ENCODE results near the gene FAM187B.

Gene FAM187B

DNA sequence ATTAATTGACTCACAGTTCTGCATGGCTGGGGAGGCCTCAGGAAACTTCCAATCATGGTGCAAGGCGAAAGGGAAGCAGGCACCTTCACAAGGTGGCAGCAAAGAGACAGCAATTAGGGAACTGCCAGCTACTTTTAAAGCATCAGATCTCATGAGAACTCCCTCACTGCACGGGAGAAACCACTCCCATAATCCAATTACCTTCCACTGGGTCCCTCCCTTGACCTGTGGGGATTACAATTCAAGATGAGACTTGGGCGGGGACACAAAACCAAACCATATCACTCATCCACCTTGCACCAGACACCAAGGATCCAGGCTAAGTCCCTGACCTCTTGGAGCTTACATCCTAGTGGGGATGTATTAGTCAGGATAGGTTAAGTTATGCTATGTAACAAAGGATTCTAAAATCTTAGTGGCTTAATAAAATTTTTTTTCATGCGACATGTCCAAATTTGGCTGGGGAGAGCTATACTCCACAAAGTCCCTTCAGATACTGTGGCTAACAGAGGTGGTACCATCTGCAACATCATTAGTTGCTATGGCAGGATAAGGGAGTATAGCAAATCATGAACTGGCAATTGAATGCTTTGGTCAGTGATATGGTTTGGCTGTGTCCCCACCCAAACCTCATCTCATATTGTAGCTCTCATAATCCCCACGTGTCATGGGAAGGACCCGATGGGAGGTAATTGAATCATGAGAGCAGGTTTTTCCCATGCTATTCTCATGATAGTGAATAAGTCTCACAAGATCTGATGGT lies 8.3 kb upstream of the FAM187B start:
- Histone ChIP-seq H4K20me1 (ENCODE audit: control insufficient read depth, insufficient read depth, low read depth, low read length) (no peaks in the 10 kb centered on the region), H3K27ac (ENCODE audit: low read depth, low read length) (no peak overlapping the region), H3F3A (ENCODE audit: control insufficient read depth, insufficient read depth) (no peaks in the 10 kb centered on the region), H3K9me3 (ENCODE audit: control insufficient read depth, insufficient read depth, low read length) (peaks cover 8% of the 10 kb centered on the region; the same call in 1 of the 2 replicates), H3K36me3 (ENCODE audit: control insufficient read depth, low read length) (no peaks in the 10 kb centered on the region), H3K4me3 (ENCODE audit: low read length) (no peak overlapping the region), H3K79me2 (ENCODE audit: control insufficient read depth, low read length) (no peaks in the 10 kb centered on the region), H3K4me2 (ENCODE audit: low read length) (no peak overlapping the region), H3K9me2 (replicated peaks; ENCODE audit: control insufficient read depth, low read length) (no peaks in the 10 kb centered on the region), H3K27me3 (ENCODE audit: control insufficient read depth, low read length) (peaks cover 38% of the 10 kb centered on the region), H3K4me1 (ENCODE audit: control insufficient read depth, low read length) (peaks cover 6% of the 10 kb centered on the region)
- no peak for TF ChIP-seq EZH2phosphoT487 (IDR thresholded peaks at IDR 0.05; ENCODE audit: borderline replicate concordance, low read length)
- TF ChIP-seq, protein P1, sequence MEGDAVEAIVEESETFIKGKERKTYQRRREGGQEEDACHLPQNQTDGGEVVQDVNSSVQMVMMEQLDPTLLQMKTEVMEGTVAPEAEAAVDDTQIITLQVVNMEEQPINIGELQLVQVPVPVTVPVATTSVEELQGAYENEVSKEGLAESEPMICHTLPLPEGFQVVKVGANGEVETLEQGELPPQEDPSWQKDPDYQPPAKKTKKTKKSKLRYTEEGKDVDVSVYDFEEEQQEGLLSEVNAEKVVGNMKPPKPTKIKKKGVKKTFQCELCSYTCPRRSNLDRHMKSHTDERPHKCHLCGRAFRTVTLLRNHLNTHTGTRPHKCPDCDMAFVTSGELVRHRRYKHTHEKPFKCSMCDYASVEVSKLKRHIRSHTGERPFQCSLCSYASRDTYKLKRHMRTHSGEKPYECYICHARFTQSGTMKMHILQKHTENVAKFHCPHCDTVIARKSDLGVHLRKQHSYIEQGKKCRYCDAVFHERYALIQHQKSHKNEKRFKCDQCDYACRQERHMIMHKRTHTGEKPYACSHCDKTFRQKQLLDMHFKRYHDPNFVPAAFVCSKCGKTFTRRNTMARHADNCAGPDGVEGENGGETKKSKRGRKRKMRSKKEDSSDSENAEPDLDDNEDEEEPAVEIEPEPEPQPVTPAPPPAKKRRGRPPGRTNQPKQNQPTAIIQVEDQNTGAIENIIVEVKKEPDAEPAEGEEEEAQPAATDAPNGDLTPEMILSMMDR (IDR thresholded peaks at IDR 0.05; ENCODE audit: low read depth, low read length, poor library complexity, severe bottlenecking) = no peak

DNA sequence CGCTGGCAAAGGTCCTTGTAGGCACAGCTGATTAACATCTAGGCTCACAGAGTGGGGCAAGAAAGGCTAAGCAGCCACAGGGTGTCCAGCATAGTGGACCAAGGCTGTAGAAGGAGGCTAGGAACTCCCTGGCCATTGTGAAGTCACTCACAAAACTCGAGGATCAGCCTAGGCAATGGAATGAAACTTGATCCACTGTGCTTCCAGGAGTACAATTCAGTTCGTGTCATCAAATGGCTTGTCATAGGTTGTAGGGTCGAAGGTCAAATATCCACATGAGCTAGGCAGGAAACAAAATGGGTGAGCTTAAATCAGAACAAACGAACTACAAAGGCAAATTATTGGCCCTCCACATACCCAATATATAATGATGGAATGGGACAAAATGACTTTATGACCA lies 4.4 kb upstream of the FAM187B start:
- H3K9me2 ChIP-seq (replicated peaks; ENCODE audit: control insufficient read depth, low read length) = no peaks in the 10 kb centered on the region
- H3K27me3 ChIP-seq (ENCODE audit: control insufficient read depth, low read length) = peaks cover 19% of the 10 kb centered on the region
- H3K79me2 ChIP-seq (ENCODE audit: control insufficient read depth, low read length) = no peaks in the 10 kb centered on the region
- H3K9me3 ChIP-seq (ENCODE audit: control insufficient read depth, insufficient read depth, low read length) = no peaks in the 10 kb centered on the region
- H3F3A ChIP-seq (ENCODE audit: control insufficient read depth, insufficient read depth) = no peaks in the 10 kb centered on the region
- no peaks in the 10 kb centered on the region for H3K36me3 ChIP-seq (ENCODE audit: control insufficient read depth, low read length)
- H3K27ac ChIP-seq (ENCODE audit: low read depth, low read length) = no peak overlapping the region
- no peaks in the 10 kb centered on the region for H3K4me1 ChIP-seq (ENCODE audit: control insufficient read depth, low read length)
- H3K4me2 ChIP-seq (ENCODE audit: low read length) = no peak overlapping the region
- TF ChIP-seq EZH2phosphoT487 (IDR thresholded peaks at IDR 0.05; ENCODE audit: borderline replicate concordance, low read length) = no peak
- TF ChIP-seq, protein P1 (IDR thresholded peaks at IDR 0.05; ENCODE audit: low read depth, low read length, poor library complexity, severe bottlenecking) = no peak
- no peaks in the 10 kb centered on the region for H4K20me1 ChIP-seq (ENCODE audit: control insufficient read depth, insufficient read depth, low read depth, low read length)
- H3K4me3 ChIP-seq (ENCODE audit: low read length) = no peak overlapping the region

DNA sequence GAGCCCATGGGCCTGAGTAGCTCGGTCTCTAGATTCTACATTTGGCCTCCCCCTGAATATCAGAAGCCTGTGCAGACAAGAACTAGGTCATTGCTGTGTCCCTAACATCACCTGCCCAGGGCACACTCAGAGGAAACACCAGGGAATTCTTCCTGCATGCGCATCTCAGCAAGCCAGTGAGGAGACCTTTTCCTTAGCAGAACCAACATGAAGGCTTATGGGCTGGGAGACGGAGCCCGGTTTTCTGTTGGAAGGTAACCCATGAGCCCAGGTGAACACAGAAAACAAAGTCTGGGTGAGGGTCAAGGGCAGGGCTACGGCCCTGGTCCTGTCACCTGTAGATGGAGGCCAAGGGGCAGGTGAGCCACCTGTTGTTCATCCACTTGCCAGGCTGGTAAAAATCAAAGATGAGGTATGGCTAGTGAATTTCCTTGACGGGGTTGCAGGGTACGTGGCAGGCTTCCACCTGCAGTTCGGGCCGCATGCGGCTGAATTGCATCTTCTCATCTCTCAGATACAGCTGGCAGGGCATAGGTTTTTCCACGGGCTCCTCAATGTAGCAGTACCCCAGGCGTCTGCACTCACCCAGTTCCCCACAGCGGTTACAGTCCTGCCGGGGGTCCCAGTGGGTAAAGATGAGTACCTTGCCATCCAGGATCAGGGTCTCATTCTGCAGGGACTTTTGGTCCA lies 3.6 kb upstream of the FAM187B start:
- Histone ChIP-seq H3K79me2 (ENCODE audit: control insufficient read depth, low read length) (no peaks in the 10 kb centered on the region), H3K9me3 (ENCODE audit: control insufficient read depth, insufficient read depth, low read length) (no peaks in the 10 kb centered on the region), H3K4me1 (ENCODE audit: control insufficient read depth, low read length) (no peaks in the 10 kb centered on the region), H3F3A (ENCODE audit: control insufficient read depth, insufficient read depth) (no peaks in the 10 kb centered on the region), H3K9me2 (replicated peaks; ENCODE audit: control insufficient read depth, low read length) (no peaks in the 10 kb centered on the region), H3K4me3 (ENCODE audit: low read length) (no peak overlapping the region), H3K4me2 (ENCODE audit: low read length) (no peak overlapping the region), H3K36me3 (ENCODE audit: control insufficient read depth, low read length) (no peaks in the 10 kb centered on the region), H4K20me1 (ENCODE audit: control insufficient read depth, insufficient read depth, low read depth, low read length) (no peaks in the 10 kb centered on the region), H3K27ac (ENCODE audit: low read depth, low read length) (no peak overlapping the region), H3K27me3 (ENCODE audit: control insufficient read depth, low read length) (peaks cover 19% of the 10 kb centered on the region)
- TF ChIP-seq, protein P1 (IDR thresholded peaks at IDR 0.05; ENCODE audit: low read depth, low read length, poor library complexity, severe bottlenecking) = no peak
- TF ChIP-seq EZH2phosphoT487 (IDR thresholded peaks at IDR 0.05; ENCODE audit: borderline replicate concordance, low read length) = no peak
